Measurements from ENCODE around the gene FOXL3. TPM values are rescaled to one million over a fixed set of nuclear protein-coding genes. Genes with fewer than 3 reads are reported as not detected.
"Not testable (repeated sequence)": the region's sequence is repeated elsewhere in the genome, so short reads cannot be mapped to it uniquely, and the experiment has no call there.

FOXL3 gene
- total and polyA plus RNA-seq, 2 donors from 2014 or later = not detected

DNA sequence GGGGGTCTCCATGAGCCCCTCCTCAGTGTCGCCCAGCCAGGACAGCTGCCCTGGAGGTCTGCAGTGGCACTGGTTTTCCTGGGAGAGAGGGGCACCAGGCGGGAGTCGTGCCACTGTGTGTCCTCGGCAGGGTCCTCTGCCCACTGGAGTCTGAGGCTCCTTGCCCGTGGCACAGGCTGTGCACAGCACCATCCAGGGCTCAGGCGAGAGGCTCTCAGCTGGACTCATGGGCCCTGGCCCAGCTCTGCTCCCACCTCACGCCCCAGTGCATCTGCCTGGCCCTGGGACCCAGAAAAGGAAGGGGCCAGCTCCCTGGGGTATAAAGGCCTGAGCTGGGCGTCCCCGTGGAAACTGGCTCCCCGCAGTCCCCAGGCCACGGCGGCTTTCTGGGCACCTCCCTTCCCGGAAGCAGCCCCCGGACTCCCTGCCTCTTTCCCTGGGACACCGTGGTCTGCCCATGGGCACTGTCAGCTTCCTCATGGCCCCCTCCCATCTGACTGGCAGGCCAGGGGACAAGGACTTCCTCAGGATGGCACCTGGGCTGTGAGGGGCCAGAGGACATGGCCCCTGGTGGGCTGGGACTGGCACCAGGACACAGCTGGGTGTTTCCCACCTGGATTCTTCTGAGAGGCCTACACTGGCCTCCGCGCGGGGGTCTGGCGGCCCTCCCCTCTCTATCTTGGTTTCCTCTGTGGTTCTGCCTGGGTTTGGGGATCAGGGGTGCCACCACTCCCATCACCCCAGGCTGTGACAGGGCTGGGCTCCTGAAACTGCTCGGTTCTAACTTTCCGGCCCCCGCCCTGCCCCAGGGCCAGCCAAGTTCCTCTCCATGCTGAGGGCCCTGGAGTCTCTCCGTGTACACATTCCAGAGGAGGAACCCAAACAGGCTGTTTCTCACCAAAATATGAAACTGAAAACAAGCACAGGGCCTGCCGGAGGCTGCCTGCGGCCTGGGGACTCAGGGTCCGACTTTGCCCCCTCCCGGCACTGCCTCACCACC is 5.5 kb downstream of the FOXL3 start:
- no peaks in the 10 kb centered on the region for H3K9me3 ChIP-seq (ENCODE audit: control insufficient read depth in 2 of 3, insufficient read depth in 1 of 3, low read length in 3 of 3)
- TF ChIP-seq, protein P1, sequence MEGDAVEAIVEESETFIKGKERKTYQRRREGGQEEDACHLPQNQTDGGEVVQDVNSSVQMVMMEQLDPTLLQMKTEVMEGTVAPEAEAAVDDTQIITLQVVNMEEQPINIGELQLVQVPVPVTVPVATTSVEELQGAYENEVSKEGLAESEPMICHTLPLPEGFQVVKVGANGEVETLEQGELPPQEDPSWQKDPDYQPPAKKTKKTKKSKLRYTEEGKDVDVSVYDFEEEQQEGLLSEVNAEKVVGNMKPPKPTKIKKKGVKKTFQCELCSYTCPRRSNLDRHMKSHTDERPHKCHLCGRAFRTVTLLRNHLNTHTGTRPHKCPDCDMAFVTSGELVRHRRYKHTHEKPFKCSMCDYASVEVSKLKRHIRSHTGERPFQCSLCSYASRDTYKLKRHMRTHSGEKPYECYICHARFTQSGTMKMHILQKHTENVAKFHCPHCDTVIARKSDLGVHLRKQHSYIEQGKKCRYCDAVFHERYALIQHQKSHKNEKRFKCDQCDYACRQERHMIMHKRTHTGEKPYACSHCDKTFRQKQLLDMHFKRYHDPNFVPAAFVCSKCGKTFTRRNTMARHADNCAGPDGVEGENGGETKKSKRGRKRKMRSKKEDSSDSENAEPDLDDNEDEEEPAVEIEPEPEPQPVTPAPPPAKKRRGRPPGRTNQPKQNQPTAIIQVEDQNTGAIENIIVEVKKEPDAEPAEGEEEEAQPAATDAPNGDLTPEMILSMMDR (IDR thresholded peaks at IDR 0.05; ENCODE audit: borderline replicate concordance, extremely low read depth, insufficient read depth) = no peak
- H3K4me1 ChIP-seq (ENCODE audit: control insufficient read depth in 2 of 3, insufficient read depth in 2 of 3, low read depth in 1 of 3, low read length in 3 of 3) = peaks cover 0 to 3% (median 0%) of the 10 kb centered on the region in 3 donors
- H3K4me3 ChIP-seq (ENCODE audit: low read length in 3 of 3) = no peak overlapping the region
- intact Hi-C loops (cut with DNase I) = no loop called here
- FAIRE-seq (no peak), DNase-seq (no peak)
- H3K36me3 ChIP-seq (ENCODE audit: control insufficient read depth in 2 of 3, insufficient read depth in 3 of 3, low read length in 3 of 3) = no peaks in the 10 kb centered on the region
- no peak overlapping the region for H3K9ac ChIP-seq (ENCODE audit: low read length in 3 of 3)
- peaks cover 10% of the 10 kb centered on the region for H3K27me3 ChIP-seq (ENCODE audit: control insufficient read depth, insufficient read depth, low read length)
- H3K27ac ChIP-seq (ENCODE audit: low read depth in 2 of 2, low read length in 2 of 2) = no peak overlapping the region

DNA sequence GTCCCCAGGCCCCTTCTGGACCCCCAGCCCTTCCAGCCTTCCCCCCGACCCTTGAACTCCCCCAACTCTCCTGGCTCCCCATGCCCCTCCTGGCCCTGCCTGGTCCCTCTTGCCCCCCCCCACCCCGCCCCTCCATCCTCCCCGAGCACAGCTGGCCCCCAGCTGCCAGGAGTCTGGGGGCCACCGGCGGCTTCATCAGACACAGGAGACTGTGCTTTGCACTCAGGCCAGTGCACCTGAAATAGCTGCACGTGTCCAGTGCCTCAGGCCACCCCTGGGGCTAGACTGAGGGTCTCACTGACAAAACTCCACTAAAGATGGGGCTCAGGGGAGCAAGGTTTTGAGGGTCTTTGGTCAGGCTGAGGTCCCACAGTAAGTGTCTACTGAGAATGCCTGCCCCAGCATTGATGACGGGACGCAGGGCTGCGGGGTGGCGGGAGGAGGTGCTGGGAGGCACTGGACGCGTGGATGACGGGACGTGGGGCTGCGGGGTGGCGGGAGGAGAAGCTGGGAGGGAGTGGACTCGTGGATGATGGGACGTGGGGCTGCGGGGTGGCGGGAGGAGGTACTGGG is 6.5 kb downstream of the FOXL3 start:
- FAIRE-seq = no peak
- peaks cover 0 to 7% (median 0%) of the 10 kb centered on the region in 3 donors for H3K4me1 ChIP-seq (ENCODE audit: control insufficient read depth in 2 of 3, insufficient read depth in 2 of 3, low read depth in 1 of 3, low read length in 3 of 3)
- intact Hi-C loops (cut with DNase I) = no loop called here

DNA sequence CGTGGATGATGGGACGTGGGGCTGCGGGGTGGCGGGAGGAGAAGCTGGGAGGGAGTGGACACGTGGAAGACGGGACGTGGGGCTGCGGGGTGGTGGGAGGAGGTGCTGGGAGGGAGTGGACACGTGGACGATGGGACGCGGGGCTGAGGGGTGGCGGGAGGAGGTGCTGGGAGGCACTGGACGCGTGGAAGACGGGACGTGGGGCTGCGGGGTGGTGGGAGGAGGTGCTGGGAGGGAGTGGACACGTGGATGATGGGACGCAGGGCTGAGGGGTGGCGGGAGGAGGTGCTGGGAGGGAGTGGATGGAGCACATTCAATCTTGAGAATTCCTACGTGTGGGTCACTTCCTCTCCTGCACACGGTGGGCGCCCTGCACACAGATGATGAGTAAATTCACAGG is 7.2 kb downstream of the FOXL3 start:
- H3K9ac ChIP-seq (ENCODE audit: low read length in 3 of 3); H3K27ac ChIP-seq (ENCODE audit: low read depth in 2 of 2, low read length in 2 of 2); H3K9me3 ChIP-seq (ENCODE audit: control insufficient read depth in 2 of 3, insufficient read depth in 1 of 3, low read length in 3 of 3); intact Hi-C loops (cut with DNase I); H3K27me3 ChIP-seq (ENCODE audit: control insufficient read depth, insufficient read depth, low read length); DNase-seq; H3K36me3 ChIP-seq (ENCODE audit: control insufficient read depth in 2 of 3, insufficient read depth in 3 of 3, low read length in 3 of 3); H3K4me1 ChIP-seq (ENCODE audit: control insufficient read depth in 2 of 3, insufficient read depth in 2 of 3, low read depth in 1 of 3, low read length in 3 of 3); H3K4me3 ChIP-seq (ENCODE audit: low read length in 3 of 3); FAIRE-seq: not testable (repeated sequence)

More for the DNA sequence above, 6.5 kb downstream of the FOXL3 start:
- Histone ChIP-seq H3K4me3 (ENCODE audit: low read length in 3 of 3) (no peak overlapping the region), H3K27ac (ENCODE audit: low read depth in 2 of 2, low read length in 2 of 2) (no peak overlapping the region), H3K27me3 (ENCODE audit: control insufficient read depth, insufficient read depth, low read length) (peaks cover 7% of the 10 kb centered on the region), H3K9ac (ENCODE audit: low read length in 3 of 3) (no peak overlapping the region), H3K9me3 (ENCODE audit: control insufficient read depth in 2 of 3, insufficient read depth in 1 of 3, low read length in 3 of 3) (no peaks in the 10 kb centered on the region), H3K36me3 (ENCODE audit: control insufficient read depth in 2 of 3, insufficient read depth in 3 of 3, low read length in 3 of 3) (no peaks in the 10 kb centered on the region)
- TF ChIP-seq, protein P1 (IDR thresholded peaks at IDR 0.05; ENCODE audit: borderline replicate concordance, extremely low read depth, insufficient read depth) = no peak
- DNase-seq = no peak

Measured in kidney (tissue), 14 donors.